GM10266 (cell line): ENCODE measurements around the gene ARHGAP22.

ENCODE experiments used
- DNase-seq: peaks from one replicate; pipeline ENCODE4 v3.0.0; 2012; ENCODE audit errors: extremely low spot score
- CTCF ChIP-seq: IDR thresholded peaks from 2 replicates; pipeline ENCODE4 v1.5.1; 2012; ENCODE audit warnings: mild to moderate bottlenecking, low read depth; ENCODE audit not compliant: control insufficient read depth, insufficient read depth; ENCODE audit errors: missing control alignments

The ARHGAP22 gene

GRCh38 chr10:48568131-48568530 lies 36.7 kb downstream of the ARHGAP22 start:
- TF ChIP-seq CTCF: no peak
- no peak for DNase-seq

GRCh38 chr10:48567346-48567745 lies 37.5 kb downstream of the ARHGAP22 start:
- no peak for DNase-seq
- no peak for TF ChIP-seq CTCF

- no peak for DNase-seq
- TF ChIP-seq CTCF: no peak
These were observed 40.3 kb downstream of the ARHGAP22 start for GRCh38 chr10:48564466-48565160.

GRCh38 chr10:48557511-48558123 lies 47.3 kb downstream of the ARHGAP22 start:
- no peak for DNase-seq
- TF ChIP-seq CTCF: no peak

GRCh38 chr10:48556713-48557112 lies 48.2 kb downstream of the ARHGAP22 start:
- DNase-seq: no peak
- TF ChIP-seq CTCF: no peak

- no peak for TF ChIP-seq CTCF
- DNase-seq: no peak
These were observed 48.8 kb downstream of the ARHGAP22 start for GRCh38 chr10:48556065-48556464.

- TF ChIP-seq CTCF: no peak
- no peak for DNase-seq
These were observed 49.4 kb downstream of the ARHGAP22 start for GRCh38 chr10:48555310-48556042.
